HEK293T (cell line): Measurements from ENCODE around the gene APOC3.

Experiments
- CTCF ChIA-PET: fragments of 350-600 bp; formaldehyde crosslinking; extraction: SDS; loops from one replicate; lab custom pipeline; 2021; ENCODE audit warnings: antibody characterized with exemption, inconsistent platforms; lab: Yijun Ruan, JAX
- POLR2A ChIA-PET: fragments of 350-600 bp; formaldehyde crosslinking; extraction: SDS; loops from one replicate; lab custom pipeline; 2020; ENCODE audit warnings: antibody characterized with exemption, inconsistent platforms; lab: Yijun Ruan, JAX
- DNase-seq: peaks from one replicate; pipeline ENCODE4 v3.0.0; 2012; ENCODE audit warnings: mixed read lengths; ENCODE audit errors: extremely low spot score
- ARNT ChIP-seq: fragments of 450-650 bp; IDR thresholded peaks from 2 replicates; pipeline ENCODE4 v1.6.1; 2017; ENCODE audit warnings: mild to moderate bottlenecking
- BHLHE40 ChIP-seq: fragments of 450-650 bp; IDR thresholded peaks from 2 replicates; pipeline ENCODE4 v1.6.1; 2016; ENCODE audit warnings: mild to moderate bottlenecking, moderate library complexity, borderline replicate concordance
- CTBP1 ChIP-seq: fragments of 450-650 bp; IDR thresholded peaks from 2 replicates; pipeline ENCODE4 v1.6.1; 2016; ENCODE audit warnings: borderline replicate concordance
- ELF4 ChIP-seq: fragments of 450-650 bp; IDR thresholded peaks from 2 replicates; pipeline ENCODE4 v1.6.1; 2017; ENCODE audit warnings: antibody characterized with exemption
- FOXA1 ChIP-seq: fragments of 450-650 bp; IDR thresholded peaks from 2 replicates; pipeline ENCODE4 v1.6.1; 2016; ENCODE audit warnings: mild to moderate bottlenecking
- FOXK2 ChIP-seq: fragments of 450-650 bp; IDR thresholded peaks from 2 replicates; pipeline ENCODE4 v1.6.1; 2016; ENCODE audit warnings: mild to moderate bottlenecking
- FOXM1 ChIP-seq: fragments of 450-650 bp; IDR thresholded peaks from 2 replicates; pipeline ENCODE4 v1.6.1; 2017; ENCODE audit warnings: mild to moderate bottlenecking, borderline replicate concordance
- HDGF ChIP-seq: fragments of 450-650 bp; IDR thresholded peaks from 2 replicates; pipeline ENCODE4 v1.6.1; 2017; ENCODE audit warnings: antibody characterized with exemption, borderline replicate concordance
- L3MBTL2 ChIP-seq: fragments of 450-650 bp; conservative IDR thresholded peaks from 2 replicates; pipeline ENCODE4 v1.6.1; 2016; ENCODE audit warnings: mild to moderate bottlenecking
- LEF1 ChIP-seq: fragments of 450-650 bp; IDR thresholded peaks from 2 replicates; pipeline ENCODE4 v1.6.1; 2017; ENCODE audit warnings: mild to moderate bottlenecking, borderline replicate concordance
- NFRKB ChIP-seq: fragments of 450-650 bp; IDR thresholded peaks from 2 replicates; pipeline ENCODE4 v1.6.1; 2016; ENCODE audit warnings: mild to moderate bottlenecking, moderate library complexity
- PKNOX1 ChIP-seq: fragments of 450-650 bp; IDR thresholded peaks from 2 replicates; pipeline ENCODE4 v1.6.1; 2016
- SP1 ChIP-seq: fragments of 450-650 bp; IDR thresholded peaks from 2 replicates; pipeline ENCODE4 v1.6.1; 2017
- SUZ12 ChIP-seq: fragments of 450-650 bp; IDR thresholded peaks from 2 replicates; pipeline ENCODE4 v1.6.1; 2016; ENCODE audit warnings: mild to moderate bottlenecking
- TARDBP ChIP-seq: fragments of 450-650 bp; IDR thresholded peaks from 2 replicates; pipeline ENCODE4 v1.6.1; 2016
- ZNF384 ChIP-seq: fragments of 450-650 bp; IDR thresholded peaks from 2 replicates; pipeline ENCODE4 v1.6.1; 2016

Gene APOC3

GRCh38 chr11:116811194-116811593, 18.5 kb upstream of the APOC3 start:
- CTCF ChIA-PET: no interaction called here
- TF ChIP-seq ELF4 (no peak), ARNT (no peak), HDGF (no peak), L3MBTL2 (no peak), SUZ12 (no peak), NFRKB (no peak), BHLHE40 (no peak), FOXK2 (no peak), ZNF384 (no peak), LEF1 (no peak), SP1 (no peak), FOXA1 (no peak), CTBP1 (no peak), FOXM1 (no peak), PKNOX1 (no peak), TARDBP (no peak)
- no peak for DNase-seq
- POLR2A ChIA-PET: interaction anchor here (0.8 kb wide), 1 partner anchor 18 kb away, joined by 3 read pairs; the partner anchor contains the start of gene APOC3

- TF ChIP-seq NFRKB: no peak
- TF ChIP-seq FOXK2: no peak
- no peak for TF ChIP-seq TARDBP
- TF ChIP-seq ZNF384: no peak
- no peak for TF ChIP-seq CTBP1
- no peak for TF ChIP-seq SUZ12
- no peak for TF ChIP-seq SP1
- TF ChIP-seq LEF1: no peak
- no peak for TF ChIP-seq FOXM1
- ChIA-PET POLR2A (interaction anchor here (2.0 kb wide), 1 partner anchor 24 kb away, joined by 7 read pairs; no protein-coding TSS in a partner anchor), CTCF (interaction anchor here (2.2 kb wide), 1 partner anchor 24 kb away, joined by 9 read pairs; no protein-coding TSS in a partner anchor)
- DNase-seq: no peak
Measured at GRCh38 chr11:116812109-116812508, 17.6 kb upstream of the APOC3 start.

GRCh38 chr11:116813170-116813569, 16.5 kb upstream of the APOC3 start:
- DNase-seq: no peak
- ChIA-PET CTCF (interaction anchor here (0.6 to 2.2 kb wide), 4 partner anchors 22 to 70 kb away, joined by 3 to 9 read pairs (median 4); partner anchors contain the start of gene APOA5), POLR2A (interaction anchor here (0.8 to 2.0 kb wide), 3 partner anchors 8 to 40 kb away, joined by 3 to 7 read pairs (median 4); partner anchors contain the start of gene BUD13)
- TF ChIP-seq SP1 (no peak), HDGF (no peak), FOXM1 (no peak), ZNF384 (no peak), L3MBTL2 (no peak), LEF1 (no peak), NFRKB (no peak), BHLHE40 (no peak), FOXA1 (no peak), ELF4 (no peak), TARDBP (no peak), ARNT (no peak)

- DNase-seq: no peak
- CTCF ChIA-PET: interaction anchor here (0.6 to 2.2 kb wide), 4 partner anchors 22 to 71 kb away, joined by 3 to 9 read pairs (median 4); partner anchors contain the start of gene APOA5
- no peak for TF ChIP-seq CTBP1
- TF ChIP-seq NFRKB: no peak
- TF ChIP-seq BHLHE40: no peak
- TF ChIP-seq LEF1: no peak
- TF ChIP-seq FOXM1: no peak
- TF ChIP-seq ELF4: no peak
- TF ChIP-seq SUZ12: no peak
- TF ChIP-seq HDGF: no peak
- TF ChIP-seq ARNT: no peak
- no peak for TF ChIP-seq SP1
- no peak for TF ChIP-seq TARDBP
- no peak for TF ChIP-seq FOXK2
- no peak for TF ChIP-seq L3MBTL2
- TF ChIP-seq FOXA1: no peak
- no peak for TF ChIP-seq PKNOX1
- TF ChIP-seq ZNF384: no peak
- POLR2A ChIA-PET: interaction anchor here (0.8 to 2.0 kb wide), 3 partner anchors 9 to 41 kb away, joined by 3 to 7 read pairs (median 4); partner anchors contain the start of gene BUD13
Measured at GRCh38 chr11:116813781-116814471, 15.8 kb upstream of the APOC3 start.

GRCh38 chr11:116814502-116814901, 15.2 kb upstream of the APOC3 start:
- CTCF ChIA-PET: interaction anchor here (2.2 kb wide), 1 partner anchor 22 kb away, joined by 9 read pairs; no protein-coding TSS in a partner anchor

GRCh38 chr11:116819049-116819448, 10.7 kb upstream of the APOC3 start:
- CTCF ChIA-PET: no interaction called here

More at GRCh38 chr11:116814502-116814901, 15.2 kb upstream of the APOC3 start:
- DNase-seq: no peak
- POLR2A ChIA-PET: no interaction called here
- TF ChIP-seq ZNF384: no peak
- no peak for TF ChIP-seq HDGF
- no peak for TF ChIP-seq L3MBTL2
- TF ChIP-seq LEF1: no peak
- no peak for TF ChIP-seq ARNT
- TF ChIP-seq CTBP1: no peak
- no peak for TF ChIP-seq ELF4
- TF ChIP-seq SUZ12: no peak
- TF ChIP-seq FOXA1: no peak
- TF ChIP-seq NFRKB: no peak
- TF ChIP-seq SP1: no peak
- no peak for TF ChIP-seq FOXM1
- TF ChIP-seq BHLHE40: no peak

More at GRCh38 chr11:116819049-116819448, 10.7 kb upstream of the APOC3 start:
- DNase-seq: no peak
- TF ChIP-seq TARDBP: no peak
- TF ChIP-seq NFRKB: no peak
- no peak for TF ChIP-seq BHLHE40
- no peak for TF ChIP-seq SP1
- TF ChIP-seq FOXA1: no peak
- TF ChIP-seq ARNT: no peak
- TF ChIP-seq L3MBTL2: no peak
- no peak for TF ChIP-seq HDGF
- TF ChIP-seq FOXK2: no peak
- POLR2A ChIA-PET: no interaction called here
